COLO668 (cell line): ENCODE results near the gene SYTL3.
A peak's percentile ranks its signal among the peaks of the same experiment; 100 is the strongest.

Source experiments
- DNase-seq: peaks from one replicate; lab custom pipeline; 2025; ENCODE audit not compliant: unreplicated experiment; lab: John Stamatoyannopoulos, UW

Gene SYTL3

DNA sequence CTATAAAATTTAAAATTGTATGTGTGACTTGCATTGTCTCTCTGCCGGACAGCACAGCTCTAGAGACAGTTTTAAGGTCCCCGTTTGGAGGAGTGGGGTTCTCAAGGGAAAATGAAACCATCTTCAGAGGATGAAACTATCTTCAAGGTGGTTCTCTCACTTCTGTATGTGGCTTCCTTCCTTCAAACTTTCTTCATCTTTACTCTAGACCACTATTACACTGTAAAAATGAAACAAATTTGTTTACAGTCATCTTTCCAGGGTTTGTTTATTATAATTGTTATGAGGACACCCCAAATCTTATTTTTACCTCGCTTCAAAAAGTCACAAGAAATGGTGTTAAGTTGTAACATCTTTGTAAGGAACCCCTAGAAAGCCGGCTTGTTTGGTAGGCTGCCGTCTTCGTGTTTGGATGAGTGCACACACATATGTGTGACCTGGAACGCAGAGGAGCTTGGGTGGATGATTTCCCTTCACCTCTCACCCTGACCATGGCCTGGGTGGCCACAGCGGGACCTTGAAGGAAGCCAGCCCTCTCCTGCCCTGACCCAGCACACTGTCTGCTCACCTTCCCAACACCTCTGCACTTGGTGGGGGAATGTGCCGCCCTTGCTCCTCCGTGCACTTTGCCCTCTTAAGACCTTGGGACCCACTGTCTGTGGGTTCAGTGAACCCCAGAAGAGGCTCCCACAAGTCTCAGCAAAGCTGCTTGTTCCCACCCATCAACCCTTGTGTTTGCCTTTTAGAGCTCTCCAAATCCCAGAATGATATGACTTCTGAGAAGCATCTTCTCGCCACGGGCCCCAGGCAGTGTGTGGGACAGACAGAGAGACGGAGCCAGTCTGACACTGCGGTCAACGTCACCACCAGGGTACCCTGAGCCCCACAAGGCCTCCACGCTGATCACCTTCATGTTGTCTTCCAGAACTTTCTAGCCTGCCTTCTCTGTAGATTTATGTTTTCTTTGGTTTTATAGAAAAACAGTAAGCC is 67.8 kb downstream of the SYTL3 start:
- no peak for DNase-seq

DNA sequence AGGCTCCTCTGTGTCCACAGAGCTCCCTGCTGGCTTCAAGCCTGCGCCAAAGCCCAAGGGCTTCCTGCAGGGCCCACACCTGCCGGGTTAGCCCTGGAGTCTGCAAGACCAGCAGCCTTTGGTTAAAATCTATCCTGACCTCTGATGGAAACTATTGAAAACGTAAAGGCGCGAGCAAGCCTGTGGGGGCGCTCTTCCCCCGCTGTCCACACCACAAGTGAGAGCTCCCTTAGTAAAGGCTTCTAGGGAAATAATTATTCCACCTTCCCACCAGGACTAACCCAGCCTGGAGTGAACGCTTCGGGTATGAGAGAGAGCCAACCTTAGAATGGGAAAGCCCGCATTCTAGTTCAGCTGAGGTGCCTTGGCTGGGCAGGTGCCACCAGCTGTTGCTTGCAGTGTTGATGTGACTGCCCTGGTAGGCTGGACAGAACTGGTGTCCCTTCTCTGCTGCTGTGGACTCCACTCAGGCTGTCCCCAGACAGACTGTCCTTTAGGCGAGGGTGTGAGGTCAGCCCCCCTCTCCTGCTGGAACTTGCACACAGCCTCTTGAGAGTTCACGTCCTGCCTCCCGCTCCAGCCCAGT is 68.7 kb downstream of the SYTL3 start:
- DNase-seq, result peak; percentile 32

DNA sequence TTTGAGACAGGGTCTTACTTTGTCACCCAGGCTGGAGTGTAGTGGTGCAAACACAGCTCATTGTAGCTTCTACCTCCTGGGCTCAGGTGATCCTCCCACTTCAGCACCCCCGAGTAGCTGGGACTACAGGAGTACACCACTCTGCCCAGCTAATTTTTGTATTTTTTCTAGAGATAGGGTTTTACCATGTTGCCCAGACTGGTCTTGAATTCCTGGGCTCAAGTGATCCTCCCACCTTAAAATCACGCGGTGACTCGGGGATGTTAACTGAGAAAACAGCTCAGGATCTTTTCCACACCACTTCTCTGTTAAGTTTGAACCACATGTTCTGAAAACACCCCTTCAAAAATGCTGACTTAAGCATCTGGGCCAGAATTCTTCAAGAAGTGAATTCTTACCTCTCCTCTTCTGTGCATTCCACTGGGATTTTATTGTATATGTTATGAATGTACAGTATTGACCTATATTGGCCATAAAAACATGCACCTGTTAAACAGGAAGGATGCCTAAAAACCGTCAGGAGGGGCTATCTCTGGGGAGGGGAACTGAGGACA is 72.4 kb downstream of the SYTL3 start:
- DNase-seq, result no peak

DNA sequence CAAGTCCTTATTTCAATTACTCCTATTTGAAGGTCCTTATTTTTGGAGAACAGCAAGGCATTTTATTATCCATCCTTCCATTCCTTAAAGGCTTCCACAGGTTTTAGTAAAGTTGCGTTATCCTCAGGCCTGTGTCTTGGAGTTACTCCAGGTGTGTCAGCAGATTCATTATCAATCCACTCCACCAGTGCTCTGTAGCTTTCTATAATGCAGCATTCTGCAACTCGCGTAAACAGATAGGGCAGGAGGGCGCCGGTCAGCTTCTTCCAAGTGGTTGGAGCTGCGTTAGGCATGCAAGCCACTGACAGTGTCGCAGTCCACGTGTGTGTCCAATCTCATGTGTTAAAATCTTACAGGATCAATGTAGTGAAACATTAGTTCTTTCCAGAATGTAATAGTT is 75.8 kb downstream of the SYTL3 start:
- no peak for DNase-seq

DNA sequence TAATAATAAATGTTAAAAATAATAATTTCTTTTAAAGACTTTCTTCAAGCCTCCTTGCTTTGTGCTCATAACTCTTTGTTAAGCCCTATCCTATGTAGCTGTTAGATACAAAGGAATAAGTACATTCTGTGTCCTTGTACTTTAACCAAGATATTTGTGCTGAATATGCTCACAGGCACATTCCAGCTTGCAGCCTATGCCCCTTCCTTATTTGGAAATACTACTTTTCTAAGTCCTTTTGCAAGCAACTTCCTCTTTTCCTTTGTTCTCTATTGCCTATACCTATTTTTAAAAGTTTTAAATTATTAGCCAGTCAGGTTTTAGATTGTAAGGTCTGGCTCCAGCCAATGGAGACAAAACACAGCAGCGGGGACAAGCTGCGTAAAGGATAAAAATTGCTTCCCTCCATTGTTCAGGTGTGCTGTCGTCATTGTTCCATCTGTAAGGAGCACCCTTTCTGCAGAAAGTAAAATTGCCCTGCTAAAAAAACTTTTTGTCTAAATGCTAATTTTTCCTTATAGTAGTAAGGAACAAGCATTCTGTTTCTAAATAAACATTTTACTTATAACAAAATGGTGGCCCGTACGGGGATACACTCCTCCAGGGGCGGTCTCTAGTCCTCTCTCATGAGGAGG is 80.2 kb downstream of the SYTL3 start:
- DNase-seq, result no peak

DNA sequence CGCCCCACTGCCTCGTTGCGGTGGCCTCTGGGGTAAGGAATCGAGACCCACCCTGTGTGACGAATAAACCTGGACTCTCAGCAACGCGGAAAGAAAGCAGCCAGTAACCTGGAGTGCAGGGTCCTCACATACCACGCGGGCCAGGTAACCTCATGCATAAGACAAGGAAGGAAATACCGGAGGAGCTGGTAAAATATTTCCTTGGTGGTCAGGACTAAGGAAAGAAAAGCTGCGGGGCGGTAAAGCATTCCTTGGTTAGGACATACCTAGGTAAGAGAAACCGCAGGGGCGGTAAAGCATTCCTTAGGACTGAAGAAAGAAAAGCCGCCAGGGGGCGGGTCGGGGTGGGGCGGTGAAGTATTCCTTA is 80.7 kb downstream of the SYTL3 start:
- DNase-seq, result no peak

DNA sequence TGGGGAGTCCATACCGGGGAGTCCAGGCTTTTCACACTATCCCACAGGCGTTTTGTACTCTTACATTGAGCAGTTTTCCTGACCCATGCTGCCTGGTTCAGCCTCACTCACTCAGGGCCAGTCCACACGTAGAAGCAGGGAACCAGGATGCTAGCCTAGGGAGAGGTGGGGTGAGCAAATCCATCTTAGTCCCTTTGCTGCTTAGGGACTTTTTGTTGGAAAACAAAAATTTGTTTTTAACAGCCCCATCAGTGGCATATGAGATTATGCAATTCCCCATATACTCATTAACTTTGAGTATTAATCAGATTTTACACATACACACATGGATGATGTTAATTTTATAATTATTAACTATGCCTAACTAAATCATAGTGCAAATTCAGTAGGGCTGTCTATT is 85.2 kb downstream of the SYTL3 start:
- no peak for DNase-seq

DNA sequence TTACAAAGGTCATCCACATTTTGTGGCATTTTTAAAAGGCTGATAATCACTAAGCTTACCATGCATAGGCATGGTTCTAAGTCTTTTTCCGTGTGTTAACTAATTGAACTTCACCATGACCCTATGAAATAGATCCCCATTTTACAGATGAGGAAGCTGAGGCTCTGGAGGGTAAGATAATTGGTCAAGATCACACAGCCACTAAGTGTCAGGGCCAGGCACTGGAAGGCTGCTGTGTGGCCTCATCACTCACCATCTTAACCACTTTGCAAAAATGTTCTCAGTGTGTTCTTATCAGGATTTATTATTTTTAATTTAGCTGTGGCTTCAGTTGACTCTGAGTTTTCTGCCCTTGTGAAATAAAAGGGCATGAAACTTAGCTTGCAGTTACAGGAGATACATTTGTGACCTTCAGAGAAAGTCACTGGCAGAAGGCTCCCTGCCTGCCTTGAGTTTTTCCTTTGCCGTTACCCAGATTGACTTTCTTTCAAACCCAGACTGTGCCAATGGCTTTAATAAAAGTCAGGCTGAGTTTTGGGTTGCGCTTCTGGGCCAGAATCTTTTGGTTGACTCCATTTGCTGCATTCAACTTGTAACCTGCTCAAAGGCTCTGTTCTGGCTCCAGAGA is 87.3 kb downstream of the SYTL3 start:
- no peak for DNase-seq

DNA sequence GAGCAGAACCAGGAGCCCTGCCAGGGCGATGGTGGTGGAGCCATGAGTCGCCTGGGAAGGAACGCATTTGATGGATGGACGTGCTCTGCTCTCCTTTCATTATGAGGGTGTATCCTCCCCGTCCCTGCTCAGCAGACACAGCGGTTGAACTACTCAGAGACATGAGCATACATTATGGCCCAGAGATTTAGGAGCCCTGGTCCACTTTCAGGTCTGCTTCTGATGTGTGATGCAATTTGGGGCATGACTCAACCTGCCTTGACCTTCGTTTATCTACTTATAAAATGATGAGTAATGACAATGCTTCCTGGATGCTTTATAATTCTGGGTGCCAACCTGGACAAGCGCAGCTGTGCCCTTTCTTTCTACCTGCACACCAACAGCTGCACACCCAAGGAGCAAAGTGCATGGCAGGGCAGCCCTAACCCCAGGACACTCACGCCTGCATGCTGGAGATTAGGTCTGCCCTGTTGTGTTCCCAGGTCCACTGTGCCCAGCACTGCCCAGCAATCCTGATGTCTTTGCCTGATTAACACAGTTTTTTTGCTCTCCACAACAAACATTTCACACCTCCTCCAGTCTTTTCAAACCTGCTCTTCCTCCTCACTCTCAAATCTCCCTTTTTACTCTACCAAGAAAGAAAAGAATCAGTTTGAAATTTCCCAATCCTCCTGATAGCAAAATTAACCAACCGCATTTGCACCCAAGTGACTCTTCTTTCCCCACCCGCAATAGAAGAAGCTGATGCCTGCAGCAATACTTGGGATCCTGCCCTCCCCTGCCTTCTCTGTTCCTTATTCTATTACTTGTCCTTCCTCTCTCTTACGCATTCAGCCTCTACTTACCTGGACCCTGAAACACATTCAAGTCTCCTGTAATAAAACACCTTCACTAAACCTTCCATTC is 88.1 kb downstream of the SYTL3 start:
- peak; percentile 26 for DNase-seq

DNA sequence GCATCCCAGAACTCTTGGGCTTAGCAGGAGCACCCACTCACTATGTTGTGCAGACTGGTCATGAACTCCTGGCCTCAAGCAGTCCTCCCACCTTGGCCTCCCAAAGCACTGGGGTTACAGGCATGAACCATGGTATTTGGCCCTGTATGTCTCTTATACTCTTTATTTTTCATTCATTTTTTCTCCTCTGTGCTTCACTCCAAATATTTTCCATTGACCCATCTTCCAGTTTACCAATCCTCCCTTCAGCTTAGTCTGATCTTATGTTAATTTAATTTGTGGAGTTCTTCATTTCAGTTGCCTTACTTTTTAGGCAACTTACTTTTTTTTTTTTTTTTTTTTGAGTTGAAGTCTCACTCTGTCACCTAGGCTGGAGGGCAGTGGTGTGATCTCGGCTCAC is 89.8 kb downstream of the SYTL3 start:
- no peak for DNase-seq

DNA sequence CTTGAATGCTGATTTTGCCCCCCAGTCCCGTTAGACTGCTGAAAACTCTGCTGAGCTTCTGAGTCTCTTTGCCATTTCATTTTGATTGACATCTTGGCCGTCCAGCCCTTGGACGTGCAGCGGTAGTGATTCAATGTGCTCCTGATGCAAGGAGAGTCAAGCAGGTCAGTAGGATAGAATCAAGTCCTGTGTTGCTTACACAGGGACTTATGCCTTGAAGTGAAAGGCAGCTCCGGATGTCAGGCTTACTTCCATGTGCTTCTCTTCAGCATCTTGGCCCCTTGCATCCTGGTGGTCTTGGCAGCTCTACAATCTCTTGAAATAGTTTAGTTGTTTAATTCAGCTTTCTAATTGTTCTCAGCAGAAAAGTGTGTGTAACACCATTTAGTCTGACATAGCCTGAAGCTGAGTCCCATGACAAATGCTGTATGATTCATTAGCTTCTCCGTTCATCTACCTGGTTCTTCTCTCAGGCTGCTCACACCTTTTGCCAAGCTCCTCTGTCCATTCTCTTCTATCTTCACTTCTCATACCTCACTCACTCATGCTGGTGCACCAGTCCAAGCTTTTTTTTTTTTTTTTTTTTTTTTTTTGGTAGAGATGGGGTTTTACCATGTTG is 93.3 kb downstream of the SYTL3 start:
- no peak for DNase-seq

DNA sequence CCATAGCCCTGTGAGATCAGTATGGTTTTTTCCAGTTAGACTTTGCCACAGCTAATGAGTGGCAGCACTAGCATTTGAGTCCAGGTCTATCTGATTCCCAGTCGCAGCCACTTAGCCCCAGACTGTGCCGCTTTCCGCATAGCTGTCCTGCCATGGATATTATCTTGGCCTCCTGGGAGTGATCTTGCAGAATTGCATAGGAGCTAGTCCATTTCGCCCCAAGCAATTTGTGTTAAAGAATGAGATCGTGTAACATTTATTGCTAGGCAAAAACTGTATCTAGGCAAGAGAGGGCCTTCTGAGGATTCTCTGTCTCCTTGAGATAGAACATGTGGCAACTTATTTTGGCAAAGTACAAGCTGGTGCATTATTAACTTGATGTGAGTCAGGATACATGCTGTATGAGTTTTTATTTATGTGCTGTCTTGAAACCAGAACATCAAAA is 95.2 kb downstream of the SYTL3 start:
- no peak for DNase-seq

DNA sequence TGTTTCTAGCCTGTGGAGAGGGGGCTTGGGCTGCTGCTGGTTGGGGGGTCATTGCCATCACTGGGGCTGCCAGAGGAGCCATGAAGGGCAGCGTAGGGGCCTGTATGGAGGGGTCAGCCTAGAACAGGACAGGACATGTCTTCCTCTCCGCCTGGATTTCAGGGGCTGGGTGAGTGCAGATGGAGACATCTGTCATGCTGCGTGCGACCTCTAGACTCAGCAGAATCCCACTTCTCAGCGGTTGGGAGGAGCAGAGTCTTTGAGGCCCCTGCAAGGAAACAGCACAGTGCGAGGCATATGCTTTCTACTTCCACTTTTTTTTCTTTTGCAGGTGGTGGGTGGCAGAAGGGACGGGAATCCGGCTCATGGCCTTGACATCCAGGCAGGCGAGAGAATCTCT is 101.4 kb downstream of the SYTL3 start:
- no peak for DNase-seq

DNA sequence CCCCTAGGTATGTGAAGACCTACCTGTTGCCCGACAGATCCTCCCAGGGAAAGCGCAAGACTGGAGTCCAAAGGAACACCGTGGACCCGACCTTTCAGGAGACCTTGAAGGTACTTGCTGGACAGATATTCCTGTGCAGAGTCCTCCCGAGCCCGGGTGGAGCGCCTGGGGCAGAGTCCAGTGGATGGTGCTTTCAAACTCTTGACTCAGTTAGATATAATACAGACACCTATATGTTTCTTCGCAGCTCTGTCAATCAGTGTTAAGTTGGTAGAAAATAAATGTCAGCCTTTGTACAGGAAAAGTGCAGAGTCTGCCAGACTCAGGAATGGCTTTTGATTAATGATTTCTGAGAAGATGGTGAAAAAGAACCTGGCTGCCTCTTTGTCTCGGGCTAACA is 102.1 kb downstream of the SYTL3 start:
- no peak for DNase-seq

DNA sequence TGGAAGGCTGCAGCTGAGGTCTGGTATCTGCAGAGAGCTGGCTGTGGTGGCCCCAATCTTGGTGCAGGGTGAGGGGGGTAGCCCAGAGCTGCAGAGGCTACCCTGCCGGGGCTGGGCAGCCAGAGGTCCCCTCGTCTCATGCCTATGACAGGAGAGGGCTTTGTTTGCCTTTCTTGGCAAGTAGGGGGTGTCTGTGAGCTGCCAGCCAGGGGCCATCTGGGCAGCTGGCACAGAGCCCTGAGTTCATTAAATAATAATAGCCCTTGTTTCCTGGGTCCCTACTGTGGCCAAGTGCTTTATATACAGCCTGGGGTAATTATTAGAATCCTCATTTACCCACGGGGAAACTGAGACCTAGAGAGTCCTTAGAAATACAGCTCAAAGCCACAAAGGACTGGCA is 102.8 kb downstream of the SYTL3 start:
- DNase-seq, result peak; percentile 49

DNA sequence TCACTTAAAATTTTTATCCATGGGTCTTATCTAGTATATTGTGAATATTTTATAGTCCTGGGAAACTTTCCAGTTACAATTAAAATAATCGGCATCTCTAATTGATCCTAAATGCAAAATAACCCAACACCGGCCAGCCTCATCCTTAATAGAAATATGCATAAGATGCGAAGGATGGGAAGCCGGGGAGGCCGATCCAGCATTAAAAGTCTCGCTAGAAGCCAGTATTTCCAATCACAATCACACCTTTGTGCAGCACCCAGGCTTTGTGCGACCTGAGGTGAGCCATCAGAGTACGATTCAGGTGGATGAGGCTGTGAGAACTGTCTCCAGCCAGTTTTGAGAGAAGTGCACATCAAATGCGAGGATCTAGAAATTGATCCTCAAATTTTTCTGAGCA is 104.0 kb downstream of the SYTL3 start:
- DNase-seq, result no peak

DNA sequence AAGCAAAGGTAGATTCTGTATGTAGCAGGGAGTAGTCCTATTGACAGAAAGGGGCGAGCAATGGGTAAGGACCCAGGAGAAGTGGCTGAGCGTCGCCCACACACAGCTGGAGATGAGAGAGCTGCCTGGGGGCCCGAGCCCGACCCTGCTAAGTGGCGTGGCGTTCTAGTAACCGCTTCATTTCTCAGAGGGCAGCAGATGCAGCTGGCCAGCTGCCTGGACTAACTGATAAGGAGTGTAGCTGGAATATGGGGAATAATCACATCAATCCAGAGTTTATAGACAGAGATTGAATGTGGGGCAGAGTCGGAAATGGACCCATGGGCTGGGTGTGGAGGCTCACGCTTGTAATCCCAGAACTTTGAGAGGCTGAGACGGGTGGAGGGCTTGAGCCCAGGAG is 104.9 kb downstream of the SYTL3 start:
- DNase-seq, result peak; percentile 44

DNA sequence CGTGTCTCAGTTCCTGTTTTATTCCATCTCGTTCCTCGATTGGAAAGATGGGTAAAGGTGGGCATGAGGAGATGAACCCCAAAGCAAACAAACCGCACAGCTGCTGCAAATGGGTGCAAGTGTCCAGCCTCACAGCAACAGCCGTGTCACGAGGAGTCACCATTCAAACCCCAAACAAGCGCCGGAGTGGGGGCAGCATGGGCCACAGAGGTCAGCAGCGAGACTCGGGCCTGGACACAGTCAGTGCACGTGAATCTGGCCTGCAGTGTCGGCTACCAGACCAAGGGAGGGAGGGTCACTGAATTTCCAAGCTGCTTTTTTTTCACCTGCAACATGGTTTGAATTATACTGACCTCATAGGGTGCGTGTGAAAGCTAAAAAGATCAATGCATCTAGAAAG is 105.8 kb downstream of the SYTL3 start:
- no peak for DNase-seq

DNA sequence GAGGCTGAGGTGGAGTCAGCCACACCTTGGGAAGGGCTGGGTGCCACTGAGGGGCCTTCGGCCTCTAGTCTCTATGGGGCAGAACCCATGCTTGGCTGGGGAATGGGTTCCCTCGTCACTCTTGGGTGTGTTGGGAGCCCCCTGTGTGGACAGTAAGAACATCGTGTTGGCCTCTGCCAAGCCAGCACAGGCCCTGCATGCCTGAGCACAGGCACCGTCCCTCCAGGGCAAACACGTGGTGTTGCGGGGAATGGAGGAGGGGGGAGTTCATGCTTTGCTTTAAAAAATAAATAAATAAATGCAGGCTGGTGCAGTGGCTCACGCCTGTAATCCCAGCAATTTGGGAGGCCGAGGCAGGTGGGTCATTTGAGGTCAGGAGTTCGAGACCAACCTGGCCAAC is 106.3 kb downstream of the SYTL3 start:
- DNase-seq, result no peak
